ENCODE data around the gene SGSH.

DNA sequence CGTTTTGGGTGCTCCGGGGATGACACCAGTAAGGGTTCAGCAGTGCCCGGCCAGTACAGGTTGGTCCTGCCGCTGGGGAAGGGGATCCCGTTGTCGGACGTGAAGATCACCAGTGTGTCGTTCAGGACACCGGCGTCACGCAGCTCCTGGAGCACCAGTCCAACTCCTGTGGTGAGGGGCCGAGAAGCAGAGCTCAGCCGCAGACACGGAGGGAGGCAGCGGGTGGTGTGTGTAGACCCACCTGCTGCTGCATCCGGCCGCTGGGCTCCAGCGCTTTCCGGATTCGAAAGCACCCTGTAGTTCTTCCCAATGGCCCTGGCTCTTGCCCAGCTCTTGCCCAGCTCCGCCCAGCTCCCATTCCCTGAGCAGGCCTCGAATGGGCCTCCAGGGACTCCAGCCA lies 8.0 kb downstream of the SGSH start:
- TF ChIP-seq, protein P1, sequence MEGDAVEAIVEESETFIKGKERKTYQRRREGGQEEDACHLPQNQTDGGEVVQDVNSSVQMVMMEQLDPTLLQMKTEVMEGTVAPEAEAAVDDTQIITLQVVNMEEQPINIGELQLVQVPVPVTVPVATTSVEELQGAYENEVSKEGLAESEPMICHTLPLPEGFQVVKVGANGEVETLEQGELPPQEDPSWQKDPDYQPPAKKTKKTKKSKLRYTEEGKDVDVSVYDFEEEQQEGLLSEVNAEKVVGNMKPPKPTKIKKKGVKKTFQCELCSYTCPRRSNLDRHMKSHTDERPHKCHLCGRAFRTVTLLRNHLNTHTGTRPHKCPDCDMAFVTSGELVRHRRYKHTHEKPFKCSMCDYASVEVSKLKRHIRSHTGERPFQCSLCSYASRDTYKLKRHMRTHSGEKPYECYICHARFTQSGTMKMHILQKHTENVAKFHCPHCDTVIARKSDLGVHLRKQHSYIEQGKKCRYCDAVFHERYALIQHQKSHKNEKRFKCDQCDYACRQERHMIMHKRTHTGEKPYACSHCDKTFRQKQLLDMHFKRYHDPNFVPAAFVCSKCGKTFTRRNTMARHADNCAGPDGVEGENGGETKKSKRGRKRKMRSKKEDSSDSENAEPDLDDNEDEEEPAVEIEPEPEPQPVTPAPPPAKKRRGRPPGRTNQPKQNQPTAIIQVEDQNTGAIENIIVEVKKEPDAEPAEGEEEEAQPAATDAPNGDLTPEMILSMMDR (conservative IDR thresholded peaks at IDR 0.05 in 1 of 2, IDR thresholded peaks at IDR 0.05 in 1 of 2; ENCODE audit: extremely low read depth in 1 of 2, insufficient read depth in 1 of 2, low read depth in 1 of 2, low read length in 2 of 2) = no peak
- TF ChIP-seq EZH2 (IDR thresholded peaks at IDR 0.05; ENCODE audit: borderline replicate concordance, low read length) = no peak

All from mammary epithelial cell (primary cell).